Effector memory CD4-positive, alpha-beta T cell (primary cell): ENCODE results near the gene LAPTM5.
A peak's percentile ranks its signal among the peaks of the same experiment; 100 is the strongest.

Experiments
- DNase-seq, 3 donors: peaks; one replicate each; pipeline ENCODE4 v3.0.0-alpha.2; 2020
- H3K27ac ChIP-seq: 2 replicates; pipeline ENCODE4 v1.7.0; 2013; ENCODE audit warnings: mild to moderate bottlenecking, low read length, moderate library complexity; ENCODE audit not compliant: insufficient read depth, poor library complexity, severe bottlenecking
- H3K27me3 ChIP-seq: replicated peaks from 2 replicates; pipeline ENCODE4 v1.7.0; 2013; ENCODE audit warnings: mild to moderate bottlenecking, low read length; ENCODE audit not compliant: insufficient read depth, control insufficient read depth, poor library complexity, severe bottlenecking
- H3K36me3 ChIP-seq: 2 replicates; pipeline ENCODE4 v1.7.0; 2013; ENCODE audit warnings: mild to moderate bottlenecking, low read length, moderate library complexity; ENCODE audit not compliant: control insufficient read depth, insufficient read depth
- H3K4me1 ChIP-seq: 2 replicates; pipeline ENCODE4 v1.7.0; 2013; ENCODE audit warnings: low read length, mild to moderate bottlenecking; ENCODE audit not compliant: control insufficient read depth, insufficient read depth, poor library complexity, severe bottlenecking
- H3K4me3 ChIP-seq: 2 replicates; pipeline ENCODE4 v1.7.0; 2013; ENCODE audit warnings: low read length, low read depth, mild to moderate bottlenecking; ENCODE audit not compliant: insufficient read depth, poor library complexity, severe bottlenecking
- H3K9me3 ChIP-seq: 2 replicates; pipeline ENCODE4 v1.7.0; 2013; ENCODE audit warnings: mild to moderate bottlenecking, low read length, moderate library complexity; ENCODE audit not compliant: control insufficient read depth
- total RNA-seq, 3 donors: gene quantifications; one replicate each; lab custom pipeline; 2026; lab: John Stamatoyannopoulos, UW

The LAPTM5 gene, protein sequence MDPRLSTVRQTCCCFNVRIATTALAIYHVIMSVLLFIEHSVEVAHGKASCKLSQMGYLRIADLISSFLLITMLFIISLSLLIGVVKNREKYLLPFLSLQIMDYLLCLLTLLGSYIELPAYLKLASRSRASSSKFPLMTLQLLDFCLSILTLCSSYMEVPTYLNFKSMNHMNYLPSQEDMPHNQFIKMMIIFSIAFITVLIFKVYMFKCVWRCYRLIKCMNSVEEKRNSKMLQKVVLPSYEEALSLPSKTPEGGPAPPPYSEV
- 563 to 737 (median 616) reads per million in 3 donors for total RNA-seq

DNA sequence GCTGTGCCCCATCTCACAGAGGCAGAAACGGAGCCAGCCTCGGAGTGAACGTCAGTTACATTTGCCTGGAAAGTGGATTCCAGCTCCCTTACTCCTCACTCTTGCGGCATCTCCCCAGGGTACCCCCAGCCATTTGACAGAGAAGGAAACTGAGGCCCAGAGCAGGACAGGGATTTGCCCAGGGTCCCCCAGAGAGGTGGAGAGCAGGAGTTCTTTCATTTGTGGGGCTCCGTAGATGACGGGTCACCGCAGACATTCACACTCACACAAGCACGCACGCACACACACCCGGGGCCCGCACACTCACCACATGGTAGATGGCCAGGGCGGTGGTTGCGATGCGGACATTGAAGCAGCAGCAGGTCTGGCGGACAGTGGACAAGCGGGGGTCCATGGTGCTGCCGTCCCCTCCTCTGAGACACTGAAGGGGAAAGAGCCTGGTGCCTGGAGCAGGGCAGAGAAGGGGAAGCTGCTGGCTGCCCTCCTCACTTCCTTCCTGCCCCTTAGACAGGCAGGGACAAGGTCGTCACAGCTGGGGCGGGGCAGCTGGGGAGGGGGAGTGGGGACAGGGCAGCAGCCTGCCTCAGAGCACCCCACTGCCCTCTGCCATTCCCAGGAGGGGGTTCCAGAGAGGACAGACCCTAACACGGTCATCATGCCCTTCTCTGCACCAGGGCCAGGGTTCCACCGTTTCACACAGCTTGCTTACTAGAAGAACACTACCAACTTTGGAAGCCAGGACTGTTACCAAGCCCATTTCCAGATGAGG, at the start of gene LAPTM5:
TSS of gene LAPTM5 (minus strand) at position 423 of the 769 bp plus-strand sequence. CDS start at position 394, 29 bp downstream.
- DNase-seq = peak; percentile 57 to 64 (median 60)
- H3K4me3 ChIP-seq = peak within 1 kb of the TSS; percentile 87
- peaks cover 69% of the 10 kb centered on the region for H3K4me1 ChIP-seq
- H3K27me3 ChIP-seq = no peaks in the 10 kb centered on the region
- H3K27ac ChIP-seq = peak within 1 kb of the TSS; percentile 93
- H3K36me3 ChIP-seq = peaks cover under 1% of the 10 kb centered on the region
- H3K9me3 ChIP-seq = no peaks in the 10 kb centered on the region

DNA sequence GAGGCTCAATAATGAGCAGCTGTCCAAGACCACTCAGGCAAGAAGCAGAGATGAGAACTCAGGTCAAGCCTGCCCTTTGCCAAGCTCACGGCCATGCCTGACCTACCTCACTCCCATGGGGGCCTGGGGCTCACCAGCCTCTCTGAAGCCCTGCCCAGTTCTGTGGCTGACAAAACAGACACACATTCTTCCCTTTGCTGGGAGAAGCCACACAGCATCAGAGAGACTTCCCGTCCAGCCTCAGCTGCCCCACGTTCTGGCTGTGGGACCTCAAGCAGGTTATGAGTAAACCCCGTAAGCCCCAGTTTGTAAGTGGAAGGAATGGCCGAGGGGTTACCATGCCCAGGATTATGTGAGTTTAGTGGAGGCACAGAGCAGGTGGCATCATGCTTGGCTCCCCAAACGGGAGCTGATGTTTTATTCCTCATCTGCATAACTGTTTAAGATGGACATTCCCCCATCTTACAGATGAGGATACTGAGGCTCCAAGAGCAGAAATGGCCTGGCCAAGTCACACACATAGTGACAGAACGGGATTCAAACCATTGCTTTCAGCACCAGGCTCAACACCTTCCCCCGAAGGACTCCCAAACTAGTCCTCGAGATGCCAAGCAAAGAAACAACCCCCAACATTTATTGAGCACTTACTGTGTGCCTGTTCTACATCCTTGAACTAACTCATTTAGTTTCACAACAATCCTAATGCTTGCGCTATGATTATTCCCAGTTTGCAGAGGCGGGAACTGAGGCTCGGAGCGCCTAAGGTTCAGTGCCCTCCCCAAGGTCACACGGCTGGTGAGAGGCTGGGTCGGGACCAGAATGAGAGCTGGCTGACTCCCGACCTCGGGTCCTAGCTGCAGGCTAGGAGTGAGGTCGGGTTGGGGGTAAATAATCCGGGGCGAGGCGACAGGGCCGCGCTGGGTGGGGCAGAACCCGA, 49.1 kb upstream of the LAPTM5 start:
- DNase-seq = no peak
- peaks cover 11% of the 10 kb centered on the region for H3K27me3 ChIP-seq

DNA sequence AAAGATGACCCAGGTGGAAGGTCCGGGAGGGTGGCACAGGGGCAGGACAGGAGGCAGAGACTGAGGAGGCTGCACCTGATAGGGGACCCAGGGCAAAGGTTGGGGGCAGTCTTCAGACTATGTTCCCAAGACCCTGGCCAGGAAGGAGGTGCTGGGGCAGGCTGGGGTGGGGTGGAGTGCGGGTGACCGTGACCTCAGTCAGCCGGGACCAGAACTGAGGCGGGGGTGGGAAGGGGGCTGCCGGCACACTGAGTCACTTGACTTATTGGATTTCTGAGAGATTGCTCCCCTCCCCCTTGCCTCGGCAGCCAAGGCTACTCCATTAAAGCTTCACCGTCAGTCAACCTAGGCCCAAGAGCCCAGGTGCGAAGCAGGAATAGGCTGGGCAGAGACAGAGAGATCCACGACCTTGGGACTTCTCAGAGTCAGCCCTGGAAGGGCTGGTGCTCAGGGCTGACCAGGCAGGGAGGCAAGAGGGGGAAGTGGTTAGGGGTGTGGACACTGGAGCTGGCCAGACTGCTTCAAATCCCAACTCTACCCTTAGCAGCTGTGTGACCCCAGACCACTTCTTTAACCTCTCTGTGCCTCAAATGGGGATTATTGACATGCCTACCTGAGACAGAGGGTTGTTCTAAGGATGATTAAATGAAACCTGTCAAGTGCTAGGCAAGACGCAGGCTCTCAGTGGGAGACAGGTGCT, 47.9 kb upstream of the LAPTM5 start:
- Histone ChIP-seq H3K27me3 (peaks cover 11% of the 10 kb centered on the region), H3K9me3 (no peaks in the 10 kb centered on the region), H3K36me3 (no peaks in the 10 kb centered on the region), H3K4me1 (no peaks in the 10 kb centered on the region), H3K4me3 (no peak overlapping the region), H3K27ac (no peak overlapping the region)
- DNase-seq = no peak

More for the DNA sequence above, 49.1 kb upstream of the LAPTM5 start:
- Histone ChIP-seq H3K27ac (no peak overlapping the region), H3K9me3 (no peaks in the 10 kb centered on the region), H3K36me3 (no peaks in the 10 kb centered on the region), H3K4me3 (no peak overlapping the region), H3K4me1 (no peaks in the 10 kb centered on the region)

DNA sequence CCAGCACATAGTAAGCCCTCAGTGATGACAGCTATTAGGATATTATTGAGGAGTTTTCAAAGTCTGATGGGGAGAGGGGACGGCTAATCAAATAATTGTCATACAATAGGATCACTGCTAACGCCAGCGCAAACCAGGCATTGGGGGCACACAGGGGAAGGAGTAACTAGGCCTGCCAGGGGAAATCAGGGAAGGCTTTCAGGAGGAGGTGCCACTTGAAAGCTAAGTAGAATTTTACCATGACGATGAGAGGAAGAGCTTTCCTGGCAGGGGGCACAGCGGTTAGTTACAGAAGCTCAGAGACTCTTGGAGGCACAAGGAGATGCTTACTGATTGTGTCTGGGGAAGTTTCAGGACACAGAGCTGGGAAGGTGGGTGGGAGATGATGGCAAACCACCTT, 47.2 kb upstream of the LAPTM5 start:
- no peaks in the 10 kb centered on the region for H3K36me3 ChIP-seq
- no peak overlapping the region for H3K4me3 ChIP-seq
- H3K9me3 ChIP-seq = no peaks in the 10 kb centered on the region
- no peaks in the 10 kb centered on the region for H3K4me1 ChIP-seq
- H3K27ac ChIP-seq = no peak overlapping the region
- H3K27me3 ChIP-seq = peaks cover 11% of the 10 kb centered on the region
- no peak for DNase-seq

- Histone ChIP-seq H3K9me3 (no peaks in the 10 kb centered on the region), H3K4me1 (no peaks in the 10 kb centered on the region), H3K27me3 (peaks cover 11% of the 10 kb centered on the region), H3K4me3 (no peak overlapping the region), H3K36me3 (no peaks in the 10 kb centered on the region), H3K27ac (no peak overlapping the region)
- DNase-seq = no peak
These were observed 46.8 kb upstream of the LAPTM5 start for GRCh38 chr1:30804352-30804751.

DNA sequence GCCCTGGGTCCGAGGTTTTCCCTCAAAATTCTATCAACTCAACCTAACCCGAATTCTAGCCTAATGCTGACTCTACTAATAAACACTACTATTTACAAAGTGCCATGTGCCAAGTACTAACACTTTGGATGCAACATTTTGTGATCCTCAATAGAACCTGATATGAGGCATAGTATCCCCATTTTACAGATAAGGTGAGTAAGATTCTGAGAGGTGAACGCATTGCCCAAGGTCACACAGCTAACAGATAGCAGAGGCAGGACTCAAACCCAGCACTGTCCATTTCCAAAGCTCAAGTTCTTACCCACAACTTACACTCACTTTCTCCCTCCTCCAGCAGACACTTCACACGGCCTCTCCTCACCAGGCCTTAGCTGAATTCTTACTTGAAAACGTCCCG, 46.0 kb upstream of the LAPTM5 start:
- Histone ChIP-seq H3K4me3 (no peak overlapping the region), H3K27ac (no peak overlapping the region), H3K36me3 (no peaks in the 10 kb centered on the region), H3K27me3 (peaks cover 11% of the 10 kb centered on the region), H3K4me1 (no peaks in the 10 kb centered on the region), H3K9me3 (no peaks in the 10 kb centered on the region)
- DNase-seq = no peak

DNA sequence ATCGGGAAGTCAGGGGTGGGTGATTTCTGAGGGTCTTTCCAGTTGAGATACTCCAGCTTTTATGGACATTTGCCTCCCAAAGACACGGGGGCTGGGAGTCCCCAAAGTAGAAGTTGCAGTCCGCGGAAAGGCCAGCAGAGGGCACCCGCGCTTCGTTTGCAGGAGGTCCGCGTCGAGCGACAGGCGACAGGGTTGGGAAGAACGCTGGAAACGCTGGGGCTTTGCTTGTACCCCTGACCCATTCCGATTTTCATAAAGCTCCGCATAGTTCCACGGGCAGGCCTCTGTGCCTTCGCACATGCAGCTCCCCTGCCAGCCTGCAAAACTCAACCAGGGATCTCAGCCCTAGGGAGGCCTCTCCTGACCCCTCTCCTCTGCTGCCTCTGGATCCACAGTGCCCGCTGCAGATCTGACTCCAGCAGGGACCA, 44.2 kb upstream of the LAPTM5 start:
- no peak overlapping the region for H3K27ac ChIP-seq
- H3K4me1 ChIP-seq = no peaks in the 10 kb centered on the region
- peak; percentile 45 to 67 (median 54) for DNase-seq
- H3K9me3 ChIP-seq = no peaks in the 10 kb centered on the region
- H3K27me3 ChIP-seq = peaks cover 8% of the 10 kb centered on the region
- H3K36me3 ChIP-seq = no peaks in the 10 kb centered on the region
- no peak overlapping the region for H3K4me3 ChIP-seq

- no peaks in the 10 kb centered on the region for H3K9me3 ChIP-seq
- no peaks in the 10 kb centered on the region for H3K36me3 ChIP-seq
- no peak for DNase-seq
- no peaks in the 10 kb centered on the region for H3K4me1 ChIP-seq
- H3K27ac ChIP-seq = no peak overlapping the region
- H3K4me3 ChIP-seq = no peak overlapping the region
- H3K27me3 ChIP-seq = no peaks in the 10 kb centered on the region
These were observed 41.6 kb upstream of the LAPTM5 start for GRCh38 chr1:30799233-30799511.

DNA sequence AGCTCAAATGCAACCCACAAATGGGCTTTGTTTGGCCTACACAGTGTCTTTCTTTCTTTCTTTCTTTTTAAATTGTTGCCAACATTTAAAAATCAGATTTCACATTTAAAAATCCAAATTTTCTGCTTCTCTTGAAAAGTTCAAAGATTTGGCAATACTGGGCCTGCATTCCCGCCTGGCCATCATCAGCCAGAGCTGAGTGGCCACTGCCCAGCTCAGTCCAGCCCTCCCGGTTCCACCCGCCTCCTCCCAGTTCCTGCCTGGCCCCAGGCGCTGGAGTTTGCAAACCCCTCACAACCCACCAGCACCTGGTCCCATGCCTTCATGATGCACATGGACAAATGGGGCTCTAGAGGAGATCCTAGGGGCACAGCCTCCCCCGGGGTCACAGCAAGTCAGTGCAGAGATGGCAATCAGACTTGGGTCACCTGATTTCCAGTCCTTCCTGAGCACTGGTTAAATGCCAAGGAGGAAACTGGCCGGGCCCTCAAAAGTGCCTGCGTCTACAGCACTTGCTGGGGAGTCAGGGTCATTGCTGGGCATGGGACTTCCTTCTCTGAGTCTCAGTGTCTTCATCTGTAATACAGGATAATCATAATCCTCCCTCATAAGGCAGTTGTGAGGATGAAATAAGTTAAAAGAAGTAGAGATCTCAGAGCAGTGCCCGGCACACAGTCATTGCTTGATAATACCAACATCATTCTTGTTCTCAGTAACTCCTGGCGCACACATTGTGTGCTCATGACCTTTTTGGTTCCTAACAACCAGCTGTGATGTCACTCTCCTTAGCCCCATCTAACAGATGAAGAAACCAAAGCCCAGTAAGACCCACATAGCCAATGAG, 41.0 kb upstream of the LAPTM5 start:
- Histone ChIP-seq H3K4me1 (no peaks in the 10 kb centered on the region), H3K27me3 (no peaks in the 10 kb centered on the region), H3K9me3 (no peaks in the 10 kb centered on the region), H3K36me3 (no peaks in the 10 kb centered on the region), H3K4me3 (no peak overlapping the region), H3K27ac (no peak overlapping the region)
- DNase-seq = no peak
